Mucosa of stomach (tissue), 1 donor: ENCODE data around the gene SLC30A1.

Experiments used
- H3K27me3 ChIP-seq: one replicate; pipeline ENCODE4 v1.7.0; 2013; ENCODE audit warnings: mild to moderate bottlenecking, low read length; ENCODE audit not compliant: control insufficient read depth, insufficient read depth
- H3K36me3 ChIP-seq: one replicate; pipeline ENCODE4 v1.7.0; 2013; ENCODE audit warnings: low read length; ENCODE audit not compliant: control insufficient read depth, insufficient read depth
- H3K4me1 ChIP-seq: one replicate; pipeline ENCODE4 v1.7.0; 2013; ENCODE audit warnings: mild to moderate bottlenecking, low read length; ENCODE audit not compliant: control insufficient read depth, insufficient read depth
- H3K4me3 ChIP-seq: one replicate; pipeline ENCODE4 v1.7.0; 2013; ENCODE audit warnings: low read length
- H3K9ac ChIP-seq: one replicate; pipeline ENCODE4 v1.7.0; 2013; ENCODE audit warnings: mild to moderate bottlenecking, low read length, moderate library complexity
- H3K9me3 ChIP-seq: one replicate; pipeline ENCODE4 v1.7.0; 2013; ENCODE audit warnings: mild to moderate bottlenecking, low read length, moderate library complexity; ENCODE audit not compliant: control insufficient read depth
- donor health status: Pancreatic carcinoma.

Gene SLC30A1

GRCh38 chr1:211536606-211537005 is 42.4 kb downstream of the SLC30A1 start:
- Histone ChIP-seq H3K9ac (no peak overlapping the region), H3K9me3 (no peaks in the 10 kb centered on the region), H3K4me3 (no peak overlapping the region)

DNA sequence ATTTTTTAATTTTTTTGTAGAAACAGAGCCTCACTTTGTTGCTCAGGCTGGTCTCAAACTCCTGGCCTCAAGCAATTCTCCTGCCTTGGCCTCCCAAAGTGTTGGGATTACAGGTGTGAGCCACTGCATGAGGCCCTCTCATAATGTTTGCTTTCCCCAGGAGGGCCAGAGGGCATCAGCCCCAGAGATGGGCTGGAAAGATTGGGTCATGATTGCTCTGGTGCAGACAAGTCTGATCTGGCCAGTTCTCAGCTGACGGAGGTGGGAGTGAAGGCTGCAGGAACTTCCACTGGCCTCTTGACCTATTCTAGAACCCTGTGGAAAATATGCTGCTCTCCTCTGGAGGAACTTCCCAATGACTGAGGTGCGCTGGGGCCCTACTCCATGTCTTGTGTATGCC is 43.6 kb downstream of the SLC30A1 start:
- no peak overlapping the region for H3K4me3 ChIP-seq
- no peak overlapping the region for H3K9ac ChIP-seq
- H3K4me1 ChIP-seq: peaks cover 21% of the 10 kb centered on the region
- no peaks in the 10 kb centered on the region for H3K27me3 ChIP-seq
- H3K36me3 ChIP-seq: no peaks in the 10 kb centered on the region
- no peaks in the 10 kb centered on the region for H3K9me3 ChIP-seq

More at GRCh38 chr1:211536606-211537005, 42.4 kb downstream of the SLC30A1 start:
- peaks cover 27% of the 10 kb centered on the region for H3K4me1 ChIP-seq
- H3K36me3 ChIP-seq: no peaks in the 10 kb centered on the region
- no peaks in the 10 kb centered on the region for H3K27me3 ChIP-seq

GRCh38 chr1:211534545-211535291 is 44.2 kb downstream of the SLC30A1 start:
- Histone ChIP-seq H3K9ac (no peak overlapping the region), H3K27me3 (no peaks in the 10 kb centered on the region), H3K4me3 (no peak overlapping the region), H3K4me1 (peaks cover 21% of the 10 kb centered on the region), H3K9me3 (no peaks in the 10 kb centered on the region), H3K36me3 (no peaks in the 10 kb centered on the region)

DNA sequence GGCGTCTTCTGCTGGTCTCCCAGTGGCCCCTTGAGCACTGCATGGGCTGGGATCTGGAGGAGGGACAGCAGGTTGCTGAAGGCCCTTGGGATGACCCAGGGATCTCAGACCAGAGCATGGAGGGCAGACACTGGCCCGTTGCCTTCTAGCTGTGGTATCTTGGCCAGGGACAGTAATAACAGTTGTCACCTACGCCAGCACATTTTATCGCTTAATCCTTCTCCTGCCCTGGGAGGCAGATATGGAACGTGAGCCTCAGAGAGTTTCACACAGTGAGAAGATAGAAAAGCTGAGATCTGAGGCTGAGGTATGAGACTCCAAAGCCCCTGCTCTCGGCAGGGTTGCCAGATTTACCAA is 46.9 kb downstream of the SLC30A1 start:
- Histone ChIP-seq H3K9me3 (no peaks in the 10 kb centered on the region), H3K4me1 (peaks cover 7% of the 10 kb centered on the region), H3K27me3 (no peaks in the 10 kb centered on the region), H3K9ac (no peak overlapping the region), H3K4me3 (no peak overlapping the region), H3K36me3 (no peaks in the 10 kb centered on the region)

- Histone ChIP-seq H3K36me3 (no peaks in the 10 kb centered on the region), H3K4me3 (no peak overlapping the region), H3K27me3 (no peaks in the 10 kb centered on the region), H3K9ac (no peak overlapping the region), H3K9me3 (no peaks in the 10 kb centered on the region), H3K4me1 (peaks cover under 1% of the 10 kb centered on the region)
Observed at GRCh38 chr1:211531194-211532087, 47.5 kb downstream of the SLC30A1 start.

DNA sequence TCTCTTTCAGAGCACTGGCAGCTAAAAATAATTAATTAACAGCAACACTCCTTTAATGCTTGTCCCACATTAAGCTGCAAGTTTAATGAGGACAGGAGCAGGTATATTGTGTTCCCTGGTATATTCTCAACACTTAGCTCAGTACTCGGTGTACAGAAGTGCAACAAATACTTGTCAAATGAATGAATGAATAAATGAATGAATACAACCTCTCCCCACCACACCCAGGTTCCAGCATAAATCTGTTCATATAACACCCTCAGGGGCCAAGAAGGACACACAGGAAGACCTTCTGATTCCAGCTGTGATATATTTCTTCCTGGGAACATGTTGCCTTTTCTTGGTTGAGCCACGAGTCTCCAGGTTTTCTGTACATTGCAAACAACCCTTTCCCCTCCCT is 48.9 kb downstream of the SLC30A1 start:
- H3K9ac ChIP-seq: no peak overlapping the region
- H3K4me1 ChIP-seq: no peaks in the 10 kb centered on the region
- H3K27me3 ChIP-seq: no peaks in the 10 kb centered on the region
- no peaks in the 10 kb centered on the region for H3K9me3 ChIP-seq
- no peaks in the 10 kb centered on the region for H3K36me3 ChIP-seq
- H3K4me3 ChIP-seq: no peak overlapping the region

DNA sequence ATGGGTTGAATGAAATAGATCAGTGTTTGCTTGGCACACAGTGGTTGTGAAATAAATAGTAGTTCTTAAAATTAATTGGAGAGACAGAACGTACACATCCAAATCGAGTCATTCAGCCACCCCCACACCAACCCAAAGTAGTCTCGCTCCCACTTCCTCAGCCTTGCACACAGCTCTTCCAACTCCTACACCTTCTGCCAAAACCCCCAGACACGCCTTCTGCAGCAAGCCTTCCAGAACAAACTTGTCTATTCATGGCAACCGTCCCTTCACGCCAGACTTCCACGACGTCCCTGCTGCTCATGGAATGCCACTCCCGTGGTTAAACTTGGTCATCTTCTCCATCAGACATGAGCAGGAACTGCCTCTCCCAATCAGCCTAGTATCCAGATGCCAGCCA is 49.5 kb downstream of the SLC30A1 start:
- no peaks in the 10 kb centered on the region for H3K36me3 ChIP-seq
- H3K4me1 ChIP-seq: no peaks in the 10 kb centered on the region
- H3K27me3 ChIP-seq: no peaks in the 10 kb centered on the region
- no peak overlapping the region for H3K9ac ChIP-seq
- H3K4me3 ChIP-seq: no peak overlapping the region
- H3K9me3 ChIP-seq: no peaks in the 10 kb centered on the region

DNA sequence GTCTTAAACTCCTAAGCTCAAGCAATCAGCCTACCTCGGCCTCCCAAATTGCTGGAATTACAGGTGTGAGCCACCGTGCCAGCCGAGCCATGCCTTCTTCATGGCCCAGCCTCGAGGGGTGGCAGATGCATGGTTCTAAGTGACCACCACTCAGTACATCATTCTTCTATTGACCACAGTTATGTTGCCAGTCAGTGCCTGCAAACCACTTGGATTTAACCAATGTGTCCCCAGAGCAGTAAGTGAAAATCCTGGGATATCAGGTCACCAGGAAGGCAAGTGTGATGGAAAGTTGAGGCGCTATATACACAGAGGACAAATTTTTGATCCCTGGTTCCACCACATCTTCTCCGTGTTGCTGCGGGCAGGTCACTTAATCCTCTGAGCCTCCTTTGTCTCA is 50.0 kb downstream of the SLC30A1 start:
- Histone ChIP-seq H3K27me3 (no peaks in the 10 kb centered on the region), H3K9ac (no peak overlapping the region), H3K4me1 (no peaks in the 10 kb centered on the region), H3K36me3 (no peaks in the 10 kb centered on the region), H3K9me3 (no peaks in the 10 kb centered on the region), H3K4me3 (no peak overlapping the region)

DNA sequence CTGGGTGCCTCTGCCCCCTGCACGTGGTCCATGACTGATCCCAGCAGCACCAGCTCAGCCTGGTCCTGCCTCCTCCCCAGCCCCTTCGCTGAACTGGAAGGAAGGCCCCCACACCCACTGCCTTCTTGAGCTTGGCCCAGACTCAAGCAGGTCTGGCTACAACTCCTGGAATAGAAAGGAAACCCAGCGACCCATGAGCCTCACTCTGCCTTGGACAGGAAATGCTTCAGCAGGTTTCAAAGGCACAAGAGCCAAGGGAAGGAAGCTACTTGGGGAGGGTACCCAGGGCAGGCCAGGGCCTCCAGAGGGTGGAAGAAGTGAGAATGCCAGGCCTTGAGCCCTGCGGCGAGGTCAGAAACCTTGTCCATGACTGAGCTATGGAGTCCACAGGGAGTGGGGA is 51.1 kb downstream of the SLC30A1 start:
- Histone ChIP-seq H3K9ac (no peak overlapping the region), H3K27me3 (no peaks in the 10 kb centered on the region), H3K9me3 (no peaks in the 10 kb centered on the region), H3K4me3 (no peak overlapping the region), H3K36me3 (no peaks in the 10 kb centered on the region), H3K4me1 (no peaks in the 10 kb centered on the region)

DNA sequence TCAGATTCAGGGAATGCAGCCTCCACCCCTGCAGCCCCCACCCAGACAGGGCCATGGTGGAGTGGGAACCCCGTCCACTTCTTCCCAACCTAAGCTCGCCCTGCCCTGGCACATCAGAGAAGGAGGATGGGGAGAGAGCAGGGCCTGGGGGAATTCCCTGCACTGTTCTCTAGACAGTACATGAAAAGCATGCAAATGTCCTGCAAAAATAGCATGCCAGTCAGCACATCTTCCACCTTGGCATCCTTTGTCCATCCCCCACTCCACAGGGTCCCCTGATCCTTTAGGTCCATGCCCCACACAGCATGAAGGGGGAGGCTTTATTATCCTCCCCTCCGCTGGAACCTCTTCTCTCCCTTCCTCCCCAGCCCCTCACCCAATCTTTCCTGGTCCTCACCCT is 52.0 kb downstream of the SLC30A1 start:
- H3K4me3 ChIP-seq: no peak overlapping the region
- H3K27me3 ChIP-seq: no peaks in the 10 kb centered on the region
- no peaks in the 10 kb centered on the region for H3K9me3 ChIP-seq
- H3K4me1 ChIP-seq: no peaks in the 10 kb centered on the region
- no peak overlapping the region for H3K9ac ChIP-seq
- H3K36me3 ChIP-seq: no peaks in the 10 kb centered on the region

- no peaks in the 10 kb centered on the region for H3K36me3 ChIP-seq
- no peaks in the 10 kb centered on the region for H3K27me3 ChIP-seq
- H3K4me1 ChIP-seq: no peaks in the 10 kb centered on the region
- no peaks in the 10 kb centered on the region for H3K9me3 ChIP-seq
- no peak overlapping the region for H3K9ac ChIP-seq
- no peak overlapping the region for H3K4me3 ChIP-seq
Observed at GRCh38 chr1:211526101-211526500, 52.9 kb downstream of the SLC30A1 start.

DNA sequence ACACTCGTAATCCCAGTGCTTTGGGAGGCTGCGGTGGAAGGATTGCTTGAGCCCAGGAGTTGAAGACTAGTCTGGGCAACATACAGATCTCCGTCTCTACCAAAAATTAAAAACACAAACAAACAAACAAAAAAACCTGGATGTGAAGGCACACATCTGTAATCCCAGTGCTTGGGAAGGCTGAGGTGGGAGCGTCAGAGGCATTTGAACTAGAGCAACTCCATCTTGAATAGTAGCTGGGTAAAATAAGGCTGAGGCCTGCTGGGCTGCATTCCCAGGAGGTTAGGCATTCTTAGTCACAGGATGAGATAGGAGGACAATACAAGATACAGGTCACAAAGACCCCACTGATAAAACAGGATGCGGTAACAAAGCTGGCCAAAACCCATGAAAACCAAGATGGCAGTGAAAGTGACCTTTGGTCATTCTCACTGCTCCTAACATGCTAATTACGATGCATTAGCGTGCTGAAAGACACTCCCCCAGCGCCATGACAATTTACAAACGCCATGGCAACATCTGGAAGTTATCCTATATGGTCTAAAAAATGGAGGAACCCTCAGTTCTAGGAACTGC is 53.8 kb downstream of the SLC30A1 start:
- Histone ChIP-seq H3K4me1 (no peaks in the 10 kb centered on the region), H3K27me3 (no peaks in the 10 kb centered on the region), H3K9me3 (no peaks in the 10 kb centered on the region), H3K9ac (no peak overlapping the region), H3K36me3 (no peaks in the 10 kb centered on the region), H3K4me3 (no peak overlapping the region)
